NCI-H82 treated with DMSO at 0.1 percent for 48 hours (cell line): ENCODE measurements around the gene DLX4.

Experiments used
- DNase-seq: peaks from one replicate; lab custom pipeline; 2025; ENCODE audit not compliant: unreplicated experiment; lab: John Stamatoyannopoulos, UW

DLX4 gene, protein sequence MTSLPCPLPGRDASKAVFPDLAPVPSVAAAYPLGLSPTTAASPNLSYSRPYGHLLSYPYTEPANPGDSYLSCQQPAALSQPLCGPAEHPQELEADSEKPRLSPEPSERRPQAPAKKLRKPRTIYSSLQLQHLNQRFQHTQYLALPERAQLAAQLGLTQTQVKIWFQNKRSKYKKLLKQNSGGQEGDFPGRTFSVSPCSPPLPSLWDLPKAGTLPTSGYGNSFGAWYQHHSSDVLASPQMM

DNA sequence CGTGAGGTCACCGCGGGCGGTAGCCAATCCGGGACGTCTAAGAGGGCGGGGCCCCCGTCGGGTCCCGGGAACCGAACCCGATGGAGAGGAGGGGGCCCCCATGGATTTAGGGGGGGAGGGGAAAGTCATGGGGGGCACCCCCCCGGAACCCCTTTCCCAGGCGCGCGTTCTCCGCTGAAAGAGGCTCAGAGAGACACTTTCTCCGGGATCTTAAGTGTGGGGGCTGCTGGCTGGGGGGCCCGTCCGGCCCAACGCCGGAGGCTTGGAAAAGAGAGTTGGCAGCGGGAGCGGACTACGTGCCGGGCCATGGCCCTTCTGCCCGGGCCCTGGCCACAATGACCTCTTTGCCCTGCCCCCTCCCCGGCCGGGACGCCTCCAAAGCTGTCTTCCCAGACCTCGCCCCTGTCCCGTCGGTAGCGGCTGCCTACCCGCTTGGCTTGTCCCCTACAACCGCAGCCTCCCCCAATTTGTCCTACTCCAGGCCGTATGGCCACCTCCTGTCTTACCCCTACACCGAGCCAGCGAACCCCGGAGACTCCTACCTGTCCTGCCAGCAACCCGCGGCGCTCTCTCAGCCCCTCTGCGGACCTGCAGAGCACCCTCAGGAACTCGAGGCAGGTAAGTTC, at the start of gene DLX4:
Gene DLX4, plus strand, starts transcription at position 57 of the 626 bp plus-strand sequence. Its CDS starts 279 bp downstream, at position 336.
- no peak for DNase-seq

DNA sequence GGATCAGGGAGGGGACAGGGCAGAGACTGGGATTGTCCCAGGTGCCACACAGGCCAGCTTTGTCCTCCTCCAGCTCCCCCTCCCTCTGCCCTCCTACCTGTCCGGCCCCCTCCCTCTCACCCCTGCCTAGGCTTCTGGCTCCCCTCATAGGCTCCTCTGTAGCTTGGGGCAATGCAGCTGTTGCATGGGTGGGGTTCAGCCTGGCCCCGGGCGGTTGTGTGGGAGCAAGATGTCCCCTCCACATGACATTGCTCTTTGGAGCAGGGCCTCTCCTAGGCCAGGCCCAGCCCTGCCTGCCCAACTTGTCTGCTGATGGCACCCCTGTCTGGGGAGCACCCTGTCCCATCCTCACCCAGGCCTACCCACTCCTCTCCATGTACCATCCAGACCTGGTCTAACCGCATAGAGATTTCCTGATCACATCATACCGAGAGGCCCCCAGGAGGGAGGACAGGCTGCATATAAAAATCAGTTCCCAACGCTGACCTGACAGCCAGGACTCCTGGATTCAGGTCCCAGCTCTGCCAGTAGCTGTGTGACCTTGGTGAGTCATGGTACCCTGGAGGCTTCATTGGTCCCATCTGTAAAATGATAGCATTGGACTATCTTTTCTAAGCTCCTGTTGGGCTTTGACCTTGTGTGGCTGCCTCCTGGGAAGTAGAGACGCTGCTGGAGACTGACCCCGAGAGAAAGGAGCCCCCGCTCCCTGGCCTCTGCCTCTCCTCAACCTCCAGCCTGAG, 48.8 kb upstream of the DLX4 start:
- no peak for DNase-seq

DNA sequence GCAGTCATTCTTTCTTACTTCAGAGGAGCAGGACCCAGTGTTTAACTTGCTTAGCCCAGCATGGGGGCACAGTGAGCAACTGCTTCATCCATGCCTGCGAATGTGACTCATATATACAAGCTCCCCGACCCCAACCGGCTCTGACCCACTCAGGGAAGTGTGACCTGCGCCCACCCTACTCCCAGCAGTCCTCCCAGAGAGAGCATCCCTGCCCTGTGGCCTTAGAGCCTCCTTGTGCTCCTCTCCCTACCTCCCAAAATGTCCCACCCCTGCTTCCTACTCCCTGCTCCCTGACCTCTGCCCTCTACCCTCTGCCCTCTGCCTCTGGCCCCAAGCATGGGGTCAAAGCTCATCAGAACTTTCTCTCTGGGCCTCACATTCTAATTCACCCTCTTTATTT, 46.9 kb upstream of the DLX4 start:
- no peak for DNase-seq

DNA sequence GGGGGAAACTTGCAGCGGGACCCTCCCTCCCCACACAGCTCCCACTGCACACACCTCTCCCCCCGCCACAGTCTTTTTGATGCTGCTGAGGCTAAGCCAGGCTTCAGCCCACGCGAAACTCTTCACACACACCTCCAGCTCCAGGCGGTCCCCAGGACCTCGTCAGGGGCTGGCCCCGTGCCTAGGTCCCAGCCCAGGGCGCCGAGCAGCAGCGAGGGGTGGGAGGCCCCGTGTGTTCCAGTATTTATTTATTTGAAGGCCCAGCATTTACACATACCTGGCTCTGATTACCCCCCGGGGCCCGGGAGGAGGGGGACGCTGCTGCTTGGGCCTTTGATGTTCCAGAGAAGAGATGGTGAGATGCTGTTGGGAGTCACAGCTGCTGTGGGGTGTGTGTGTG, 44.9 kb upstream of the DLX4 start:
- DNase-seq = no peak

DNA sequence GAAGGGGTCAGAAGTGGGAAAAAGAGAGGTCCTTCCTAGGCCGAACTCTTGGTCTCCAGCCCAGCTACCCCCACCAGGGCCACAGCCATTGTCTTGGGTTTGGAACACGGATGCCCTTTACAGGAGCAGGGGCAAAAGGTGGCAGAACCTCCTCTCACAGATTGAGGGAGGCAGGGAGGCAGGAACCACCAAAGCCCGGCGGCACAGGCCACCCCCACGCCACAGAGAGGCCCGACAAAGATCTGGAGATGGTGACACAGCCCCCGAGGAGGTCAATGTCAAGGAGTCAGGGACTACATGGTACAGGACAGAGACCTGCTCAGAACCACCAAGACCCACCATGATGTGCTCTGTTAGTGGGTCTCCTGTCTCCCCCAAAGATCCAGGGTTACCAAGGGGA, 44.4 kb upstream of the DLX4 start:
- DNase-seq = no peak

DNA sequence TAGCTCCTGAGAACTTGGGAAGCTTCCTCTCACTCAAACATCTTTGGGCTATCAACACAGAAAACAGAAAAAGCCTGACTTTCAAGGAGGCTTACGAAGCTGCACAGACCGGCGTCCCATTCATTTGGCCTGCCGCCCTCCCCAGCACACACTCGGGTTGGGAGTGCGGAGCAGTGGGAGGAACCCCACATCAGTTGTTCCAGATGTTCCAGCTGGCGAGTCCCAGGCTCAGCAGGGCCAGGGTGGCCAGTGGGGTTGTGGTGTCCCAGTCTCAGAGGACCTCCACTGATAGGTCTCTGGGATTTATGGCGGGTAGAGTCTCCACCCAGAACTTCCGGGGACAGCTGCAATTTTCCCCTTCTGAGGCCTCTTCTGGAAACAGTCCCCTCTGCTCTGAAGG, 43.1 kb upstream of the DLX4 start:
- DNase-seq = no peak

DNA sequence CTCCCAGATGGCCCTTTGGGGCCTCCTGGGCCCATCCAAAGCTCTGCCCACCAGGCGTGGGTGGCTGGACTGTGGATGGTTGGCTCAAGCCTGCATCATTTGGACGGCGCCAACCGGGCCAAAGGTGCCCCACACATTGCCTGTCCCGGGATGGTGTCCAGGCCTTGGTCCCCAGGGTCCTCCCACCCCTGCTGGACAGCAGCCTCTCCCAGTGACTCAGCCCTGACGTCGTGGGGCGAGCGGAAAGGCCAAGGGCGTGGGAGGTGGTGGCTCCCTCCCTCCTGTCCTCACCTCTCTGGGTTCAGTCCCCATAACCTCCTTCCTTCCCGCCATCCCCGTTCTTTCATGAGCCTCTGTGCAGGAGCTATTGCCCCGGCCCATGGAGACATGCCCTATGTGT, 42.1 kb upstream of the DLX4 start:
- no peak for DNase-seq

DNA sequence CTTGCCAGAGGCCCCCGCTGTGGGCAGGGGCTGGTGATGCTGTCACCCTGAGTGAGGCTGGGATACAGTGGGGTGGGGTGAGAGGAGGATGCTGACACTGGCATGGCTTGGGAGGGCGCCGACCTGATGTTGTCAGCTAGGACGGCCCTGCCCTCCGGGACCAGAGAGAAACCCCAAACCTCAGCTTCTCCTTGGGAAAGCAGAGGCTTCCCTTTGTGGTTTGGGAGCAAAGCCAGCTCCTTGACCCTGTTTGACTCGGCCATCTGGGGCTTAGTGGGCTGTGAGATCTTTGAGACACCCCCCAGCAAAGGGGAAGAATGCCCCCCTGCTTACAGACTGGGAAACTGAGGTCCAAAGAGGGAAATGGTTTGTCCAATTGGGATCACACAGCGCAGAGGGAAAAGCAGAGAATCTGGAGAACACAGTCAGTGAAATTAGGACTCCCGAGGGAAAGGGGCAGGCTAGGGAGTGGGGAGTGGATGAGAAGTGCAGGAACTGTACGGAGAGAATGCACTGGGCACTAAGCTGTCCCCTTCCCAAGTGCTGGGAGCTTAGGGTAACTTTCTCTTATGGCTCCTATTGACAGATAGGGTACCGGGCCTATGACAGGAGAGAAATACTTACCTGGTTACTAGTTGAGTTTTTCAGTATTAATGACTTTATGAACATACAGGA, 40.7 kb upstream of the DLX4 start:
- DNase-seq = no peak

DNA sequence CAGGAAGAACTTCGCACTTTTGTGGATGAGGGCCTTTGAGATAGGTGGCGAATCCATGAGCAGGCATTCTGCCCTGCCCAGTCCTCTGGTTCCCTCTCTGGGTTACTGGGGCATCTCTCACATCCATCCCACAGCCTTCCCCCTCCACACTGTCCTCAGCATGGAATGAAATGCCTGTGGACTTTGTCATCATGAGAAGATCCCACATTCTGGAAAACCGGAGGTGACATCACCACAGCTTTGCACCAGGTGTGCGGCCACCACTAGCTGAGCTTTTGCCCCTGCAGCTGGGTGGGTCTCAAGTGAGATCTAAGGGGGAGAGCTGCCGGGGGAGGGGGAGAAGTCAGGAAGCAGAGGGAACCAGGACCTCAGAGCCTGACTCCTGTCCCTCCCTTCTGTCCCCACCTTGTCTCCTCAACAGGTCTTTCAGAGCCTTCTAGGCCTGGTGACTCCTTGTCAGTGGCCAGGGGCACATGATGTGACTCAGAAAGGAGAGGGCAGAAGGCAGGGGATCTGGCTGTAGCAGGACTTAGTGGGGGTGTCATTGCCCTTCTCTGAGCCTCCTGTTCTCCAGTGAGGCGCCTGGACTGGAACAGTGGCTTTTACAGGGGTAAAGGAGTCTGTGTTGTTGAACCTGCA, 40.0 kb upstream of the DLX4 start:
- DNase-seq = no peak

DNA sequence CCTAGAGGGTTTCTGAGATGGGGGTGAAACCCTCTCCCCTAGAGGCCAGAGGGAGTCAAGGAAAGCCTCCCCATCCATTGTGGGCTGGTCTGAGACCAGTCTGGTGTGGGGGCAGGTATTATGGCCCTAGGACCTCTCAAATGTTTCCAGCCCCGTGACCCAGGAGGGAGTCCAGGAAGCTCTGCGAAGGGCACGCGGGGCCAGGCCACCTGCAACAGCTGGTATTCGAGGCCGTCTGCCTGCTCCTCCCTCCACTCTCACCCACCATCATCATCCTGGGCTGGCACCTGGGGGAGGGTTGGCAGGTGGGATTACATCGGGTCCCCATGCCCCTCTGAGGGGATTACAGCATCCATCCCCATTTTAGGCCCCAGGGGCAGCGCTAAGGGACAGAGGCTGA, 38.1 kb upstream of the DLX4 start:
- DNase-seq = no peak

DNA sequence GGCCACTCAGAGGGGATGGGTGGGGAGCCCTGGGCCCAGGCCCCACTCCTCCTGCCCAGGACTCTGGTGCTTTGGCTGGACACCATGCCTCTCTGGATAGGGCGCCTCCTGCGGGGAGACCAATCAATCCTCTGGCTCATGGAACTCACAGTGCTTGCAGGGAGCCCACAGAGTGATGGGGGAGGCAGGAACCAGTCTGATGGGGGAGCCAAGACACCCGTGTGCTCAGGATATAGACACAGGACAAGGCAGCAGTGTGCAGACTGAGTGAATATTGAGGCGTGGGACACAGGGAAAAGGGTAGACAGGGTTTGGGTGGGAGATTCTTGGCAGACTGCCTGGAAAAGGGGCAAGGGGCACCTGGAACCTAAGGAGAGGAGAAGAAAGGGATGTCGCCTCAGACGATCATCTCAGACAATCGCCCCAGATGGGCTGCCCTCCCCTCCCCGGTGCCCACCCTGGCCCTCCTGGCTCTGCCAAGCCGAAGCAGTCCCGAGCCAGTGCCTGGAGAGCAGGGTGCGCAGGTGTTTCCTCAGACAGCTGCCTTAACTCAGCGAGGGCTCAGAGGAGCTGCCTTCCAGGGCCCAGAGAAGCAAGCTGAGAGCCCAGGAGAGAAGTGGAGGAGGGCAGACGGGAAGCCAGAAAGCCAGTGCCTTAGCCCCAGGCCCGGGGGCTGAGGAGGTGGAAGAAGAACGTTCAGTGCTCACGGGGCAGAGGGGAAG, 37.4 kb upstream of the DLX4 start:
- no peak for DNase-seq

DNA sequence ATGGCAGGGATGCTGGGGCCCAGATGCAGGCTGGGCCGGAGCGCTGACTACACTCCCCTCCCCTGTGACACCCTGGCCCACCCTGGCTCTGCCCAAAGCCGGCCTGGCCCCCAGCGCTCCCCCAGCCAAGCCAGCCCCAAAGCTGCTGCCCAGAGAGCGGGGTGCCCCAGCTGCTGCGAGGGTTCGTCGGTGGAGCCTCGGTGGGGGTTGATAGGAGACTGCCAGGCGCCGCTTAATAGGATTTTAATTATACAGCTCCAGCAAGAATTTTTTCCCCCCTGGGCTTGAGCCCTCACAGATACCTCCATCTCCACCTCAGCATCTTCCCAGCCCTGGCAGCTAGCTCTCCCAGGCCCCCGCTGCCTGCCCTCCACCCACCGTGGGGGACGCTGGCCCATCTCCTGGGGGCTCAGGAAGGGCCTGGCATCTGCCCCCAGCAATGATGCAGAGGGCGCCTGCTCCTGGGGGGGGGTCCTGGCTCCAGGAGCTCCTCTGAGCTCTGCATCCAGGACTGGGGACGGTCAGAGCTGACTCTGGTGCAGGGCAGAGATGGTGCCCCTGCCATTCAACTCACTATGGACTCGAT, 36.8 kb upstream of the DLX4 start:
- peak; percentile 78 for DNase-seq

DNA sequence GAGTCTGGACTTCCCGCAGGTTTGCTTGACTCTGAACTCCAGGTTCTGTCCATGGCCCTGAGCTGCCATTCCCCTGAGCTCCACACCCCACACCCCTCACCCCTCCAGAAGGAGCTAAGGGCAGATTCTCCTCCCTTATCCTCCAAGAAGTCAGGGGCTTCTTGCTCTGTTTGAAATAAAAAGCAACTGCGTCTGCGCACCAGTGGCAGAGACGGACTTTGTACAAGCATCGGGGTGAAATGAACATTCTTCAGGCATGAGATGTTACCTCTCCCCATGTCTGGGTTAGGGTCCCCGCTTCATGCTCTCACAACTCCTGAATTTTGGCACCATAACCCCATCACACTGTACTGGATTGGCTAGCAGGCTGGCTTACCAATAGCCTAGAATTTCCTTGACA, 36.1 kb upstream of the DLX4 start:
- DNase-seq = no peak

DNA sequence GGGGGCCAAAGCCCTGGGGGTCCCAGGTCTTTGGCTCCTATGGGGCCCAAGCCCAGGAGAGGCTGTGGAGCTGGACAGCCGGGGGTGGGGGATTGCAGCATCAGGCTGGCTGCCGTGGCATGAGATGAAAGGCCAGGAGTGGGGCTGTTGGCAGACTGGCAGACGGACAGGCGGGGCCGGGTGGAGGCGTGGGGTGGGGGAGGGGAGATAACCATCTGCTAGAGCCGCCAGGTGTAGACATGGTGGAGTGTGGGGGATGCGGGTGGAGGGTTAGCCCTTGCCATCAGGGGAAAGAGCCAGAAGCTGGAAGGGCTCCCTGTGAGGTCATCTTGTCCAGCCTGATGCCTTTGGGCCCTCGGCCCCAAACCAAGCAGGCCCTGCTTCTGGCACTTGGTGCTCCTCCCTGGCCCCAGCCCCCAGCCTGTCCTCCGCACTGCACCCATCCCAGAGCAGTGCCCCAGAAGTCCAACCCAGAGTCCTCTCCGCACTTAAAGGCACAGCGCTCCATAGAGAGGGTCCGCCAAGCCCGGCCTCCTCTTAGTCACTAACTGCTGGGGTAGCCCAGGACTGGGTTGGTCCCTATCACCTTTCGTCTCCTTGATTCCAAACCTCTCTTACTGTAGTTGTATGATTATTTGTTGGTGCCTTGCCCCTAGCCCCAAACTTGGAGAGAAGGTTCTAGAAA, 33.3 kb upstream of the DLX4 start:
- DNase-seq = peak; percentile 73

DNA sequence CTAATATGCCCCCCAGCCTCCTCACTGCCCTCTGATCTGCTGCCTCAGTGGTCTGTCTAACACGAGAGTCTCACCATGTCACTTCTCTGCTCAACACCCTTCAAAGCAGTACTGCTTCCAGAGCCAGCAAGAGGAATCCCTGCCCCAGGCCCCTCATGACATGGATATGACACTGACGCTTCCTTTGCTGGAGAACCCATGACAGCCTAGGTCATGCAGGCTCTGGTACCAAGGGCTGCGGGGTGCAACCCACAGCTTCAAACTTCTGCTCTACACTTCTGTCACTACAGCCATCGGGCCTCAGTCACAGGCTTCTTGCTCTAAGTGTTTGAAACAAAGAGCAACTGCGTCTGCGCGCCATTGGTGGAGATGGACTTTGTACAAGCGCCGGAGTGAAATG, 32.6 kb upstream of the DLX4 start:
- no peak for DNase-seq

DNA sequence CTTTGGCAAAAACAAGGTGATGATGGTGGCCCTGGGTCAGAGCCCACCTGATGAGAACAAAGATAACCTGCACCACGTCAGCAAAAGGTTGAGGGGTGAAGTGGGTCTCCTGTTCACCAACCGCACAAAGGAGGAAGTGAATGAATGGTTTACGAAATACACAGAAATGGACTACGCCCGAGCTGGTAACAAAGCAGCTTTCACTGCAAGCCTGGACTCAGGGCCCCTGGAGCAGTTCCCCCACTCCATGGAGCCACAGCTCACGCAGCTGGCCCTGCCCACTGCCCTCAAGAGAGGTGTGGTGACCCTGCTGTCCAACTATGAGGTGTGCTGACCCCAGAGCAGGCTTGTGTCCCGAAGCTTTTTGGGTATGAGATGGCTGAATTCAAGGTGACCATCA, 29.7 kb upstream of the DLX4 start:
- no peak for DNase-seq

DNA sequence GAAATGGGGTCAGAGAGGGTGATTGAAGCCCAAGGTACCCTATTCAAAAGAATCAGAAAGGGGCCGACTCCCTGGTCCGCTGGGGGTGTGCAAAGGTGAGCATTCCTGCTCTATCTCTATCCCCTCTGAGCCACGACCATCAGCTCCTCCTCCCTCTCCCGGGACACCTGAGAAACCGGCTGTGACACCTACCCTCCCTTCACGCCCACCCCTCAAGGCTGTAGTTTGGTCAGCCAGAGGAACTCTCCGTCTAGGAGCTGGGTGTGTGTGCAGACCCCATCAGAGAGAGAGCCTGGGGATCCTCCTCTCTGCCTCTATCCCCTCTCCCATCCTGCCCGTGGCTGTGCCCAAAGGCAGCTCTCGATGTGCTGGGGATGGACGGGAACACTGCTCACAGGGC, 27.6 kb upstream of the DLX4 start:
- DNase-seq = no peak

DNA sequence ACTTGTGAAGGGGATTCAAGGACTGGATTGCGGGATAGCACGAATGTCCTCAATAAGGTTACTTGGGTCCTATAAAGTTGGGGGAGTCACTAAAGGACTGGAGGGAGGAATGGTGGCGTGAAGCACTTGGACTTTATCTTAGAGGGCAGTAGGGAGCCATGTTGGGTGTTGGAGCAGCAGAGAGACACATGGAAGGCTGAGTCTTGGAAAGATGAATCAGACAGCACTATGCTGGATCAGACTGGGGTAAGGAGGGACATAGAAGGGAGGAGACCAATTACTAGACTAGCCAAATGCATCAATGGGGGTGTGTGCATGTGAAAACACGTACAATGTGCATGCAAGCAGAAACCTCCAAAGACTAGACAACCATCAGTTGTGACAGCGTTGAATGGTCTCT, 26.0 kb upstream of the DLX4 start:
- no peak for DNase-seq

DNA sequence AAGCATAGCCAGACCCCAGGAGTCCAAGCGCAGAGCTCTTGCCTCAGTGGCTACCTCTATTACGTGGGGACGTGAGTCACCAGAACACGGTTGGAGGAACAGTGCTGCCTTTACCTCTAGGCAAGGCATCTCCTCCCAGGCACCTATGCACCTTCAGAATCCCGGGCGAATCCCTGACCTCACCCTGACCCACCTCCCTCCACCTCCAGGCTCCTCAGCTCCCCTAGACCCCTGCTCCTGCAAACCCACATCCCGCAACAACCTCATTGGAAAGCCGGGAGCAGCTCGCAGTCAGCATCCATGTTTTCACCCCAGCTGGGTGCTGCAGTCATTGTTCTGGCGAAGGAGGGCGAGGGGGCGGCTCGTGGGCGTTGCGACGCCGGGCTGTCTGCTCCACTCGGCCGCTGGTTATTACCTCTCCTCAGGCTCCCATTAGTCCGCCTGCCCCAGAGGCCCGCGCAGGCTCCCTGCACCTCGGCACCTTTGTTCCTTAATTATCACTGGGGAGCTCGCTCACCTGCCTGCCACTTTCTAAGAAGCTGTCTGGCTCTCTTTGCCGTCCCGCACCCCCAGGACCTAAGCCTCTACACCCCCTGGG, 24.6 kb upstream of the DLX4 start:
- DNase-seq = no peak
